H9 (cell line): ENCODE data around the gene DPH2. TPM values are rescaled to one million over a fixed set of nuclear protein-coding genes. Genes with fewer than 3 reads are reported as not detected.

Experiments
- DNase-seq: peaks from one replicate; pipeline ENCODE4 v3.0.0-alpha.2; 2017
- H2AFZ ChIP-seq: one replicate; pipeline ENCODE4 v1.6.1; 2013; ENCODE audit warnings: mild to moderate bottlenecking, low read length, control low read depth, moderate library complexity
- H2AK5ac ChIP-seq: 2 replicates; pipeline ENCODE4 v1.6.1; 2013; ENCODE audit warnings: low read length, control low read depth, mixed read lengths; ENCODE audit not compliant: insufficient read length
- H2BK120ac ChIP-seq: one replicate; pipeline ENCODE4 v1.6.1; 2013; ENCODE audit warnings: low read depth, mild to moderate bottlenecking, low read length, control low read depth, inconsistent platforms; ENCODE audit not compliant: poor library complexity, severe bottlenecking
- H2BK12ac ChIP-seq: 2 replicates; pipeline ENCODE4 v1.6.1; 2013; ENCODE audit warnings: low read length, control low read depth, mixed read lengths, low read depth; ENCODE audit not compliant: insufficient read length
- H2BK15ac ChIP-seq: 2 replicates; pipeline ENCODE4 v1.6.1; 2013; ENCODE audit warnings: low read depth, low read length, control low read depth
- H2BK20ac ChIP-seq: one replicate; pipeline ENCODE4 v1.6.1; 2013; ENCODE audit warnings: low read depth, mild to moderate bottlenecking, low read length, control low read depth, inconsistent platforms; ENCODE audit not compliant: poor library complexity, severe bottlenecking
- H2BK5ac ChIP-seq: 2 replicates; pipeline ENCODE4 v1.6.1; 2013; ENCODE audit warnings: low read length, control low read depth, mixed read lengths; ENCODE audit not compliant: insufficient read length
- H3K14ac ChIP-seq: 2 replicates; pipeline ENCODE4 v1.6.1; 2013; ENCODE audit warnings: low read length, control low read depth; ENCODE audit not compliant: insufficient read depth
- H3K18ac ChIP-seq: 2 replicates; pipeline ENCODE4 v1.6.1; 2013; ENCODE audit warnings: low read depth, mild to moderate bottlenecking, mixed read lengths, low read length, control low read depth; ENCODE audit not compliant: insufficient read length
- H3K23ac ChIP-seq: 2 replicates; pipeline ENCODE4 v1.6.1; 2013; ENCODE audit warnings: low read length, control low read depth, mixed read lengths, low read depth; ENCODE audit not compliant: insufficient read length
- H3K23me2 ChIP-seq: 2 replicates; pipeline ENCODE4 v1.6.1; 2013; ENCODE audit warnings: low read depth, mild to moderate bottlenecking, mixed read lengths, low read length, control low read depth; ENCODE audit not compliant: insufficient read length, poor library complexity, severe bottlenecking
- H3K27ac ChIP-seq: 2 replicates; pipeline ENCODE4 v1.5.1; 2013; ENCODE audit warnings: low read length, control low read depth, mixed read lengths, low read depth; ENCODE audit not compliant: insufficient read length
- H3K27me3 ChIP-seq: 2 replicates; pipeline ENCODE4 v1.6.1; 2013; ENCODE audit warnings: low read length, control low read depth, inconsistent platforms; ENCODE audit not compliant: insufficient read depth
- H3K4ac ChIP-seq: 2 replicates; pipeline ENCODE4 v1.6.1; 2013; ENCODE audit warnings: low read depth, mild to moderate bottlenecking, control low read depth, inconsistent platforms, low read length, moderate library complexity
- H3K4me1 ChIP-seq: 2 replicates; pipeline ENCODE4 v1.6.1; 2013; ENCODE audit warnings: low read length, control low read depth, inconsistent platforms; ENCODE audit not compliant: insufficient read depth
- H3K4me2 ChIP-seq: 2 replicates; pipeline ENCODE4 v1.6.1; 2013; ENCODE audit warnings: low read length, control low read depth, mixed read lengths; ENCODE audit not compliant: insufficient read length, insufficient read depth
- H3K56ac ChIP-seq: 2 replicates; pipeline ENCODE4 v1.6.1; 2013; ENCODE audit warnings: low read depth, mild to moderate bottlenecking, mixed read lengths, low read length, control low read depth; ENCODE audit not compliant: insufficient read length
- H3K79me1 ChIP-seq: 2 replicates; pipeline ENCODE4 v1.6.1; 2013; ENCODE audit warnings: low read depth, mild to moderate bottlenecking, moderate library complexity, low read length, control low read depth, inconsistent platforms; ENCODE audit not compliant: insufficient read depth, poor library complexity, severe bottlenecking
- H3K79me2 ChIP-seq: 2 replicates; pipeline ENCODE4 v1.6.1; 2013; ENCODE audit warnings: low read length, control low read depth, inconsistent platforms; ENCODE audit not compliant: insufficient read depth
- H3K9ac ChIP-seq: 2 replicates; pipeline ENCODE4 v1.6.1; 2013; ENCODE audit warnings: low read length, control low read depth, mixed read lengths; ENCODE audit not compliant: insufficient read length; ENCODE audit errors: extremely low read depth
- H3K9me3 ChIP-seq: one replicate; pipeline ENCODE4 v1.6.1; 2013; ENCODE audit warnings: low read depth, low read length, inconsistent platforms; ENCODE audit not compliant: control insufficient read depth
- H3T11ph ChIP-seq: one replicate; pipeline ENCODE4 v1.6.1; 2013; ENCODE audit warnings: mild to moderate bottlenecking, low read length, control low read depth, inconsistent platforms
- H4K20me1 ChIP-seq: one replicate; pipeline ENCODE4 v1.6.1; 2013; ENCODE audit not compliant: control insufficient read depth, insufficient read length, insufficient read depth
- H4K5ac ChIP-seq: 2 replicates; pipeline ENCODE4 v1.6.1; 2013; ENCODE audit warnings: low read depth, mild to moderate bottlenecking, mixed read lengths, low read length, control low read depth; ENCODE audit not compliant: insufficient read length
- H4K8ac ChIP-seq: replicated peaks from 2 replicates; pipeline ENCODE4 v1.6.1; 2013; ENCODE audit warnings: low read length, control low read depth, mixed read lengths, low read depth; ENCODE audit not compliant: insufficient read length
- H4K91ac ChIP-seq: 2 replicates; pipeline ENCODE4 v1.6.1; 2013; ENCODE audit warnings: low read depth, mild to moderate bottlenecking, moderate library complexity, mixed read lengths, low read length, control low read depth; ENCODE audit not compliant: insufficient read length
- H3K27ac Mint-ChIP-seq, 3 experiments: 2 replicates in 2 of 3; 3 replicates in 1 of 3; pipeline ENCODE4 v1.8.0; 2020 to 2021; ENCODE audit warnings: mixed read lengths in 3 of 3, mild to moderate bottlenecking in 1 of 3, moderate library complexity in 1 of 3
- H3K27me3 Mint-ChIP-seq: 2 replicates; pipeline ENCODE4 v1.8.0; 2021; ENCODE audit warnings: low read depth, mild to moderate bottlenecking, moderate library complexity, mixed read lengths
- H3K36me3 Mint-ChIP-seq, 3 experiments: 2 replicates in 2 of 3; 3 replicates in 1 of 3; pipeline ENCODE4 v1.8.0; 2020 to 2021; ENCODE audit warnings: low read depth in 3 of 3, mixed read lengths in 3 of 3; ENCODE audit not compliant: insufficient read depth in 1 of 3
- H3K4me1 Mint-ChIP-seq, 2 experiments: 2 replicates each; pipeline ENCODE4 v1.8.0; 2020; ENCODE audit warnings: mixed read lengths in 2 of 2
- H3K4me3 Mint-ChIP-seq, 2 experiments: 2 replicates in 1 of 2; 3 replicates in 1 of 2; pipeline ENCODE4 v1.8.0; 2020 to 2021; ENCODE audit warnings: mild to moderate bottlenecking in 2 of 2, mixed read lengths in 2 of 2, moderate library complexity in 1 of 2
- H3K9me3 Mint-ChIP-seq, 2 experiments: 2 replicates in 1 of 2; 3 replicates in 1 of 2; pipeline ENCODE4 v1.8.0; 2020; ENCODE audit warnings: mild to moderate bottlenecking in 2 of 2, mixed read lengths in 2 of 2, moderate library complexity in 1 of 2
- whole genome bisulfite sequencing: extraction: QIAGEN DNeasy Blood & Tissue Kit; methylation state at CpG from one replicate; pipeline ENCODE4 v1.1.7; 2013; ENCODE audit warnings: missing lambda C conversion rate, low lambda C conversion rate, mixed read lengths; ENCODE audit not compliant: insufficient read length; ENCODE audit errors: extremely low coverage; 5-methylcytosine and 5-hydroxymethylcytosine counted together
- total RNA-seq: library from RNA; stranded (reverse); gene quantifications from 2 replicates; pipeline ENCODE4 v1.2.1, GENCODE V29; 2021
- TF ChIP-seq, protein P1 (sequence below): fragments of 200-600 bp; sonication (generic); conservative IDR thresholded peaks from 3 replicates; pipeline ENCODE4 v1.8.0; 2021; ENCODE audit warnings: antibody characterized with exemption, mild to moderate bottlenecking

DPH2 gene
- total RNA-seq, 1 experiment from 2014 or later, result 74.4 TPM

DNA sequence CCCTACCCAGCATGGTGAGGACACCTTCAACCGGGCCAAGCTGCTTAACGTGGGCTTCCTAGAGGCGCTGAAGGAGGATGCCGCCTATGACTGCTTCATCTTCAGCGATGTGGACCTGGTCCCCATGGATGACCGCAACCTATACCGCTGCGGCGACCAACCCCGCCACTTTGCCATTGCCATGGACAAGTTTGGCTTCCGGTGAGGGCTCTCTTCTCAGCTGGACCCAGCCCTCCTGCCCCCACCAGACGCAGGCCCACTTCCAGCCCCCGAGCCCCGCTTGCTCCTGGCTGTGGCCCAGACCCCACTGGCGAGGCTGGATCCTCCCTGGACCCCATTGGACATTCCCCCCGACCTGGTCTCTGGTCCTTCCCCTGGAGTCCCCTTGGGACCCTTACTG lies 15.0 kb downstream of the DPH2 start:
- no peak overlapping the region for H3K4me3 Mint-ChIP-seq
- no peak overlapping the region for H3K4me2 ChIP-seq
- no peaks in the 10 kb centered on the region; a peak in 1 of 5 replicates for H3K9me3 Mint-ChIP-seq
- H4K8ac ChIP-seq, result no peak overlapping the region
- no peak overlapping the region for H2BK120ac ChIP-seq
- H2AFZ ChIP-seq, result no peak overlapping the region
- H2AK5ac ChIP-seq, result no peak overlapping the region
- no CpG with 5 or more reads among the region's 16 CpGs for WGBS
- H3K9ac ChIP-seq, result no peak overlapping the region
- H3K27me3 Mint-ChIP-seq, result no peaks in the 10 kb centered on the region; the same call in none of the 2 replicates
- H2BK20ac ChIP-seq, result no peak overlapping the region
- H3K23me2 ChIP-seq, result peaks cover 3% of the 10 kb centered on the region
- no peak overlapping the region for H3K27ac ChIP-seq
- H3T11ph ChIP-seq, result no peak overlapping the region
- H4K91ac ChIP-seq, result no peak overlapping the region
- H3K14ac ChIP-seq, result no peak overlapping the region
- TF ChIP-seq, protein P1, sequence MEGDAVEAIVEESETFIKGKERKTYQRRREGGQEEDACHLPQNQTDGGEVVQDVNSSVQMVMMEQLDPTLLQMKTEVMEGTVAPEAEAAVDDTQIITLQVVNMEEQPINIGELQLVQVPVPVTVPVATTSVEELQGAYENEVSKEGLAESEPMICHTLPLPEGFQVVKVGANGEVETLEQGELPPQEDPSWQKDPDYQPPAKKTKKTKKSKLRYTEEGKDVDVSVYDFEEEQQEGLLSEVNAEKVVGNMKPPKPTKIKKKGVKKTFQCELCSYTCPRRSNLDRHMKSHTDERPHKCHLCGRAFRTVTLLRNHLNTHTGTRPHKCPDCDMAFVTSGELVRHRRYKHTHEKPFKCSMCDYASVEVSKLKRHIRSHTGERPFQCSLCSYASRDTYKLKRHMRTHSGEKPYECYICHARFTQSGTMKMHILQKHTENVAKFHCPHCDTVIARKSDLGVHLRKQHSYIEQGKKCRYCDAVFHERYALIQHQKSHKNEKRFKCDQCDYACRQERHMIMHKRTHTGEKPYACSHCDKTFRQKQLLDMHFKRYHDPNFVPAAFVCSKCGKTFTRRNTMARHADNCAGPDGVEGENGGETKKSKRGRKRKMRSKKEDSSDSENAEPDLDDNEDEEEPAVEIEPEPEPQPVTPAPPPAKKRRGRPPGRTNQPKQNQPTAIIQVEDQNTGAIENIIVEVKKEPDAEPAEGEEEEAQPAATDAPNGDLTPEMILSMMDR, result no peak
- H2BK15ac ChIP-seq, result no peak overlapping the region
- no peaks in the 10 kb centered on the region for H3K9me3 ChIP-seq
- H3K23ac ChIP-seq, result no peak overlapping the region
- peaks cover 9% of the 10 kb centered on the region in 2 experiments for H3K4me1 Mint-ChIP-seq
- no peaks in the 10 kb centered on the region; the same call in 1 of the 2 replicates for H3K79me2 ChIP-seq
- no peaks in the 10 kb centered on the region for H3K27me3 ChIP-seq
- no peak overlapping the region for H3K4ac ChIP-seq
- no peak overlapping the region for H3K18ac ChIP-seq
- H3K36me3 Mint-ChIP-seq, result peaks cover 15 to 49% (median 47%) of the 10 kb centered on the region in 3 experiments; a peak in 6 of 7 replicates
- peaks cover 3% of the 10 kb centered on the region; the same call in 1 of the 2 replicates for H3K4me1 ChIP-seq
- no peaks in the 10 kb centered on the region for H3K79me1 ChIP-seq
- no peak overlapping the region for H2BK5ac ChIP-seq
- no peak overlapping the region for H2BK12ac ChIP-seq
- no peak for DNase-seq
- H4K20me1 ChIP-seq, result no peaks in the 10 kb centered on the region
- no peak overlapping the region for H4K5ac ChIP-seq
- no peak overlapping the region for H3K56ac ChIP-seq
- H3K27ac Mint-ChIP-seq, result no peak overlapping the region
